Subcutaneous adipose tissue (tissue), 4 donors: ENCODE measurements around the gene CATSPER3. TPM values are rescaled to one million over a fixed set of nuclear protein-coding genes. Genes with fewer than 3 reads are reported as not detected.

Experiments
- total RNA-seq, 4 donors: library from RNA; depleted of rRNA; stranded (reverse); fragments of >200 nt; gene quantifications; one replicate each; pipeline ENCODE4 v1.1.0, GENCODE V29; 2016
- TF ChIP-seq, protein P1 (sequence below): fragments of 450-650 bp; IDR thresholded peaks from one replicate; pipeline ENCODE4 v1.5.1; 2016; ENCODE audit warnings: low read depth, mild to moderate bottlenecking, control low read depth, antibody characterized with exemption, moderate library complexity

Gene CATSPER3
- total RNA-seq, 4 donors from 2014 or later = 0.34 to 0.98 TPM; not detected in 2

DNA sequence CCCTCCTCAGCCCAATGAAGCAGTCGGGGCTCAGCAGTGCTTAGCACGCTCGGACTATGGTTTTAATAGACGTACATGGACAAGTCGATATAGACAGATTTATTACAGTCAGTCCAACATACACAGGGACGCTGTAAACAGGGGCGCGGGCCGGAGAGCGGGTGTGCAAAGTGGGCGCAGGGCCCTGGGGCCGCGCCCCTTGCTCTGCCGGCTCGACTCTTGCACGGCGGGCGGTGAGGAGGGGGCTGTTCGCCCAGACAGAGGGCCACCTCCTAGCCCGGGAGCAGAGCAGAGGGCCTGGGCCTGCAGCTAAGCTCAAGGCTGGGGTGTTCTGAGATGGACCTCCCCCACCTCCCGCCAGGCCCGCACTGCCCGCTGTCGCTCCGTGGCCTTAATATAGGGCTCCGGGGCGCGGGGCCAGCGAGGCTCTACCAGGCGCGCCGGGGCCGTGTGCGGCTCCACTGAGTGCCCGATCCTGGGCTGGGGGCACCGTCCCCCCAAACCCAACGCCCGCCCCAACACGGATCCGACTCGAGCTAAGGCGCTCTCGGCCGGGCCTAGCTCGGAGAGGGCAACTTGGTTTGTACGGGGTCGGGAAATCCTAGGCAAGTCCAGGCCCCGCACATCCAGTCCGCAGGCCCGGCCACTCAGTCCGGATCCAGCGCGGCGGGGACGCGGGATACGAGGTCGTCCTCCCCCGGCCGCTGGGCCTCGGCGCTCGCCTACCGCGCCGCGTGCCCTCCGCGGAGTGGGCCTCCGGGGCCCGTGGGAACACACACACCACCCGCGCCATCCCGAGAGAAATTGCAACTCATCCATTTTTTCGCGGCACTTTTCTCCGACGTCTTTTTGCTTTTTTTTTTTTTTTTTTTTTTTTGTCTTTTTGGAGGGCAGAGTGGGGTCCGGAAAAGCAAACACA lies 60.2 kb downstream of the CATSPER3 start:
- TF ChIP-seq, protein P1, sequence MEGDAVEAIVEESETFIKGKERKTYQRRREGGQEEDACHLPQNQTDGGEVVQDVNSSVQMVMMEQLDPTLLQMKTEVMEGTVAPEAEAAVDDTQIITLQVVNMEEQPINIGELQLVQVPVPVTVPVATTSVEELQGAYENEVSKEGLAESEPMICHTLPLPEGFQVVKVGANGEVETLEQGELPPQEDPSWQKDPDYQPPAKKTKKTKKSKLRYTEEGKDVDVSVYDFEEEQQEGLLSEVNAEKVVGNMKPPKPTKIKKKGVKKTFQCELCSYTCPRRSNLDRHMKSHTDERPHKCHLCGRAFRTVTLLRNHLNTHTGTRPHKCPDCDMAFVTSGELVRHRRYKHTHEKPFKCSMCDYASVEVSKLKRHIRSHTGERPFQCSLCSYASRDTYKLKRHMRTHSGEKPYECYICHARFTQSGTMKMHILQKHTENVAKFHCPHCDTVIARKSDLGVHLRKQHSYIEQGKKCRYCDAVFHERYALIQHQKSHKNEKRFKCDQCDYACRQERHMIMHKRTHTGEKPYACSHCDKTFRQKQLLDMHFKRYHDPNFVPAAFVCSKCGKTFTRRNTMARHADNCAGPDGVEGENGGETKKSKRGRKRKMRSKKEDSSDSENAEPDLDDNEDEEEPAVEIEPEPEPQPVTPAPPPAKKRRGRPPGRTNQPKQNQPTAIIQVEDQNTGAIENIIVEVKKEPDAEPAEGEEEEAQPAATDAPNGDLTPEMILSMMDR = no peak

DNA sequence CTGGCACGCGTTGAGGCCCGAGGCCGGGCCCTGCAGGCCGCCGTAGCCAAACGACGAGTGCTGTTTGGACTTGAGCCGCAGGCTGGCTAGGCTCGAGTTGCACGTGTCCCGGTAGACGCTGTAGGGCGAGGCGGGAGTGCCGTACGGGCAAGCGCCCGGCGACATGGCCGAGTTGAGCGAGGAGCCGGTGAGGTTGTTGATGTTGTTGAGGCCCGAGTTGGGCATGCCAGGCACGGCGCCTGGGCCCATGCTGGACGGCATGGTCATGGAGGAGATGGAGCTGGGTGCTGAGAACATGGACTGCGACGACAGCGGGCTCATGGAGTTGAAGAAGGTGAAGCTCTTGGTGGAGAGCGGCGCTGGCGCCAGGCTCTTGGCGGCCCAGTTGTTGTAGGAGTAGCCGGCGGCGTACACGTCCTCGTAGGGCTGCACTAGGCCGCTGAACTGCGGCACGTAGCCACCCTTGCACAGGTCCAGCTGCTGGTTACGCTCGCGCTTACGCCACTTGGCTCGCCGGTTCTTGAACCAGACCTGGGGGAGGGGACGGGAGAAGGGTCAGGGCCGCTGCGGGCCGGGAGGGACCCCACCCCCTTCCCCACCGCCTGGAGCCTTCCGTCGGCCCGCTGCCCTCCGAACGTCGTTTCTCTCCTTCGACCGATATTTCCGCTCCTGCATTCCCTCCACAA lies 61.2 kb downstream of the CATSPER3 start:
- TF ChIP-seq, protein P1 = no peak

DNA sequence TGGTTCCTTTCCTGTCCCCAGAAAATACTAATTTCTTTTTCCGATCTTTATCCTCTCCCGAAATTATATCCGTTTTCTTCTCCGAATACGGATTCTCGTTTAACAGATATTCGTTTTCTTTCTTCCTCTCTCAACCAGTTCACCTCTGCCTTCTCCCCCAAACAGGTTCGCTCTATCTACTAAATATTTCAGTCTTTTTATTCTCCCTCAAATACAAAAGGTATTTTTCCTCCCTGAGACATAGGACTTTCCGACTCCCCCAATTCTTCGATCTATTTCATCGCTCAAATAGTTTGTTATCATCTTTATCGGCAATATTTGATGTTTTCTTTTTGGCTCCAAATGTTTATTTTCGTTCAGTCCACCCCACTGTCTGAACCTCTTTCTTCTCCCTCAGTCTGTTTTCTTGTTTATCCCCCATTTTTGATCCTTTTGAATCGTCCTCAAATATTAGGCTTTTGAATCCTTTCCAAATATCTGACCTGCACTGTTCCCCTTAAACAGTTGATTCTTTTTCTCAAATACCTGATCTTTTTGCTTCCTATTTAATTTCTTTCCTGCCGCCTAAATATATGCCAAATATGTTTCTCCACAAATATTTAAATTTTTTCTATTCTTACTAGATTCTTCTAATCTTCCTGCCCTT lies 61.9 kb downstream of the CATSPER3 start:
- TF ChIP-seq, protein P1 = no peak

DNA sequence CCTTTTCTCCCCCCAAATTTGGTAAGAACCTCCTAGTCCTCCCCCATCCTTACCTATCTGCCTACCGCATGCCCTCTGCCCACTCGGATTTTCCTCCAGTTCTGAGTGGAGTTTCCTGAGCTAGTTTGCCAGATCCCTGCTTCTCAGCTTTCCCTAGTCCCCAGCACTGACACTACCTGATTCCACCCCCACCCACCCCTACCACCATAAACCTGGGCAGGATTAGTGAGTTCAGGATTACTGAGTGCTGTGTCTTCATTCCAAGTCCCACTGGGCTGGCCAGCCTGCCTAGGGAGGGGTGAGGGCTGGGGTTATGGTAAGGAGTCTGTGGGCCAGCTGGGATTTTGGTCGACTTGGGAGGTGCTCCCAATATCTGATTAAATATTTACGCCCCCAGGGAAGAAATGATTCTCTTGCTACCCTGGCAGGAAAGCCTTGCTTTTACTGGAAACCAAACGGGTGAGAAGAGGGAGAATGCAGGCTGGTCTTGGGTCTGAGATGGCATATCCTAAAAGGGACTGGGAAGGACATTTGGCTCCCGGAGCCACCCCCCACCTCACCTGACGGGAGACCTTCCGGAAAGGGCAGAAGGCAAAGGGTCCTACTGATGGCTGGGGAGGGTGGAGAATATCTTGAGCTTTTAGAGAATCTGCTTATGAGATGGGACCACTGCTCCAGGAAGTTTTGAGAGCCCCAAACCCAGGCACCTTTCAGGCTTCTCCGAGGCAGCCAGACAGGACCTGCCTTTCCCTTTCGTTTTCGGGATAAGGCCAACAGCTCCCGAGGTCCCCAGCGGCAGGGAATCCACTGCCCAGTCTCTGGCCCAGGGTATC lies 62.6 kb downstream of the CATSPER3 start:
- TF ChIP-seq, protein P1 = no peak

DNA sequence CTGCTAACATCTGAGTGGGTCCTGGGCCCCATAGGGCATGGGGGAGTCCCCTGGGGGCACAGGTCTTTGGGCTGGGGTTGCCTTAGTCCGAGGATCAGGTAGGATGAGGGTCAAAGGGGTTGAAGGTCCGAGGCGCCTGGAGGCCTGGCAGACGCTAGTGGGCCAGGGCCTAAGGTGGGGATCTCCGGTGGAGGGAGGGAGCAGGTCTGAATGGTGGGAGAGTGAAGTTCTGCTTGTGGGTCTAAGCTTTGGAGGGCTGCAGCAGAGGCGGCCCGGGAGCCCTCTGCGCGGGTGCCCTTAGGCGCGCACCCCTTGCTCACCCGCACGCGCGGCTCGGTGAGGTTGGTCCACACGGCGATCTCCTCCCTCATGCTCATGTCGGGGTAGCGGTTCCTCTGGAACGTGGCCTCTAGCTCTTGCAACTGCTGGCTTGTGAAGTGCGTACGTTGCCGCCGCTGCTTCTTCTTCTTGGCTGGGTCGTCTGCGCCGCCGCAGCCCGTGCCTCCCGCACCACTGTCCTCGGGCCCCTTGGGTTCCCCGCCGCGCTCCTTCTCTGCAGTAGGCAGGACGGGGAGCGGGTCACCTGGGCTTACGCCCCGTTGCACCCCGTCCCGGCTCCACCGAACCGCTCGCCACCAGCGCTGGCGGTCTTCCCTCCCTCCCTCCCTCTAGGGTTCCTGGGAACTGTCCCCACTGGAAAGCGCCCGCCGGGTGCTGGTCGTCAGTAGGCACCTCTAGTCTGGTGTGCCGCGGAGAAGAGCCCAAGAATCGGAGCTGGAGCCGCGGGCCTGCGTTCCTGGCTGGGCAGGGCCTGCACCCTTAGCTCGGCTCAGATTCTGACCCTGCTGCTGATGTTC lies 63.5 kb downstream of the CATSPER3 start:
- TF ChIP-seq, protein P1 = no peak
